ENCODE measurements around the gene HOXD11.

DNA sequence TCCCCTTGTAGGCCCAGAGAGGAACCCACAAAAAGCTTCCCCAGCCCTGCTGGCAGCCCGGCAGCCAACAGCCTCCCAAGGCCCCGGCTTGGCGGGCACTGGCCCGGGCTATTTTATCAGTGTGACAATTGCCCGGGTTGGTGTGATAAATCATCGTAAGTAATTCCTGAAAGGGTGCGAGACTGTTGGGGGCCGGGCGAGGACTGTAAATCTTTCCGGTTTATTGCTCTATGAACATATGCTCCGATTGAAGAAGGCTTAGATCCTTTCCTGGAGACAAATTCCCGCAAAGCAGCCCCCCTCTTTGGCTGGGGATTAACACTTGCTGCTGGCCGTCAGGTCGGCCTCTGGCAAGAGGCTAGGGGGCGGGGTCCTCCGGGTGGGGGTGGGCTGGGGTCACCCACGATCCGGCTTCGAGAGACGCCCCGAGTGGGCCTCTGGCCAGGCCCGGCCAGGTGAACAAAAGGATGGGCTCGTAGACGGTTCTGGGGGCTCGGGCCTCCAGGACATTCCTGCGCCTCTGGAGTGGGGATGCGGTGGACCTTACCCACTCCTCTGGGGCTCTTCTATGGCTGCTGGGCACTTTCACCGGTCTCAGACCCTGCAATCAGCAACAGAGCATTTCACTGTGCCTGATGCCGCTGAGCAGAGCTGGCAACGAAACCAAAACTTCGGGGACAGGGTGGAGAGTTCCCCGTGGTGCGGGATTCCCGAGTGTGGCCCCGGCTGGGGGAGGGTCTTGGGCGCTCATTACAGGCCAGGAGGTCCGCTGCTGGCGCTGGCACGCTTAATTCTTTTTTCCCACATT, 52.0 kb downstream of the HOXD11 start:
- no peak for TF ChIP-seq CTCF (IDR thresholded peaks at IDR 0.05 in 4 of 5, conservative IDR thresholded peaks at IDR 0.05 in 1 of 5)
- no peak for TF ChIP-seq POLR2A (IDR thresholded peaks at IDR 0.05)

Data from gastrocnemius medialis (tissue), 4 donors.